ENCODE data around the gene BEGAIN.

Gene BEGAIN

GRCh38 chr14:100581228-100582145, 5.7 kb downstream of the BEGAIN start:
- no peak for DNase-seq

GRCh38 chr14:100580316-100581227, 6.6 kb downstream of the BEGAIN start:
- no peak for DNase-seq

DNA sequence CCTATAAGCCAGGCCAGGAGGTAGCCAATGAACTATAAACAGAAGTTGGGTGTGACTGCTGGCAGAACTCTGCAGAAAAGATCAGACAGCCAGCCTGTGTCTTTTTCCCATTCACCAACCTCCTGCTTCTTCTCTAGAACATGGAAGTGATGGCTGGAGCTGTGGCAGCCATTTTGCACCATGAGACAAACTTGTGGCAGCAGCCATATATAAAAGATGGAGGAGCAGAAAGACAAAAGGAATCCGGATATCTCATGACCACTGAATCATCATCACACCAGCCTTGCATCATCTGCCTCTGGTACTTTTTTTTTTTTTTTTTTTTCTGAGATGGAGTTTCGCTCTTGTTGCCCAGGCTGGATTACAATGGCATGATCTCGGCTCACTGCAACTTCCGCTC, 8.7 kb downstream of the BEGAIN start:
- no peak for DNase-seq

- no peak for DNase-seq
Observed at GRCh38 chr14:100577986-100578431, 9.2 kb downstream of the BEGAIN start.

GRCh38 chr14:100577321-100577985, 9.8 kb downstream of the BEGAIN start:
- DNase-seq: no peak

DNA sequence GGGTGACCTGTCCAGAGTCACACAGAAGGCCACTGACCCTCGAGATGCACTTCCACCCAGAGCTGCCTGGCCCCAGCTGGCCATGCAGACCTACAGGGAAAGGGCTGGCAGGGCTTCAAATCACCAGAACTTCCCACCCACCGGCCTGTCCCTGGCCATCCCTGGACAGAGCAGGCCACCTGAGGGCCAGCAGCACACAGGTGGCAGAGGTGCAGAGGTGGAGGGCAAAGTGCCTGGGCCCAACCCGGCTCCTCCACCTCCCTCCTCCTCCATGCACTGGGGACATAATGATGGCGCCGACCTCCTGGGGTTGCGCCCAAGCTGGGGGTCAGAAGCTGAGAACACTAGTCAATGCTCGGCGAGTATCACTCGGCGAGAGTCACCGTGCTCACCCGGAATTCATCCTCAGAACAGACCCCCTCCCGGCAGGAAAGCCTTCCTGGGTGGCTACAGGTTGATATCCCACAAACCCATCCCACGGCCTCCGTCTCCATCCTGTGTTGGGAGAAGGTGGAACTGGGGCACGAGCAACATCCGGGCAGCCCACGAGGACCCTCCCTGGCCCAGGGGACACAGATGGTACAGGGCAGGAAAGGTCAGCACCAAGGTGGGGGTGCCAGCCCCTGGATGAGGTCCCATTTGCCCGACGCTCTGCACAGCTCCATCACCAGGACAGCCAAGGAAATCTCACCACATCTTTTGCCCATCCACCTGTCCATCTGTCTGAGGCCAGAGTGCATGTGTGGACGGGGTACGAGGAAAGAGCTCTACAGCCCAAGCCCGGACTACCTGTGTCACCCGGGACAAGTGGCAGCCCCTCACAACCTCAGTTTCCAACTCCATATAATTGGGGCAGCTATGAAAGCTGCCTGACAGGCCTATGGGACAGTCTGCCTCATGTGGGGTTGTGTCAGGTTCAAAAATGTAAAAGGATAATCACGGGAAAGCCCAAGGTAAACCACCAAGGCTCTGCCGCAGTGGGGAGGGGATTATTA, 10.8 kb downstream of the BEGAIN start:
- no peak for DNase-seq

DNA sequence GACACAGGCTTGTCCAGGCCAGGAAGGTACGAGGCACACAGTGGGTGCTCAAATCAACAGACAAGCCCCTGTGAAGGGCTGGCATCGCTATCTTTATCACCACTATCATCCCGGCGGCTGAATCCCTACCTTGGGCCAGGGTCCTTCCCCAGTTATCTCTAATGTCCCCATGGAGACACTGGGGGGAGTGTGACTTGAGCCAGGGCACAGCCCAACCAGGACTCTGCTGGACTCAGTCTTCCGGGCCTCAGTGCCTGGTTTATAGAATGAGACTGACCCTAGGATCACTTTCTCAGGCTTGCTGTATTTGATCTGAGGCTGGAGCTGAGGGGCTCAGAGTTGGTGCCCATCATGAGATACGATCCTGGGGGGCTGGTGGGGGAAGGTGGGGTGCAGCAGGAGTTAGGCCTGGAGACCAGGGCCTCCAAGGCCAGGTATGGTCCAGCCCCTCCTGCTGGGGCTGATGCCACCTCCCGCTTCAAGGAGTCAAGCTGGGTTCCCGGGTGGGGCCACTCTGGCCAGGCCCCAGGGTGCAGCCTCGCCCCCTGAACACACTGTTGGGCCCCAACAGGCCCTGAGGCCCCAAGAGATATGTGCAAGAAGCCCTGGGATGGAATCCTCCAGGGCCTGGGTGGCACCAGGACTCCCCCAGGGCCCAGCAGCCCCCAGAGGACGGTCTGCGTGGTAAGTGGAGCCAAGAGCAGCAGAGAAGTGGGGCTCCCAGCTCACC, 11.8 kb downstream of the BEGAIN start:
- no peak for DNase-seq

DNA sequence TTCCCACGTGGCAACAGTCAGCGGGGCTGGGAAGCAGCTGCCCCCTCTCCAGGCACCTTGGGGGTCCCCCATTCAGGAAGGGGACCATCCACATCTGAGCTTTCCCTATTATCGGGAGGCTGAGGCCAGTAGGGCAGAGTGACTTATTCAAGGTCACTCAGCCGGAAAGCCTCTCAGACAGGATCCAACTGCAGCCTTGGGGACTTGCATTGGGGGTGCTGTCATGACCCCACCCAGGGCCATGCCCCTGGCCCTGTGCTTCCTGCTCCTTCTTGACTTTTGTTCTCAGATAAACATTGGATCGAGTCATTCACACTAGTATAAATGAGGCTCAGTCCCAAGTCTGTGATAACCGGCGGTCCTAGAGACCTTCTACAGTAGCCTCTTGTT, 12.6 kb downstream of the BEGAIN start:
- no peak for DNase-seq

DNA sequence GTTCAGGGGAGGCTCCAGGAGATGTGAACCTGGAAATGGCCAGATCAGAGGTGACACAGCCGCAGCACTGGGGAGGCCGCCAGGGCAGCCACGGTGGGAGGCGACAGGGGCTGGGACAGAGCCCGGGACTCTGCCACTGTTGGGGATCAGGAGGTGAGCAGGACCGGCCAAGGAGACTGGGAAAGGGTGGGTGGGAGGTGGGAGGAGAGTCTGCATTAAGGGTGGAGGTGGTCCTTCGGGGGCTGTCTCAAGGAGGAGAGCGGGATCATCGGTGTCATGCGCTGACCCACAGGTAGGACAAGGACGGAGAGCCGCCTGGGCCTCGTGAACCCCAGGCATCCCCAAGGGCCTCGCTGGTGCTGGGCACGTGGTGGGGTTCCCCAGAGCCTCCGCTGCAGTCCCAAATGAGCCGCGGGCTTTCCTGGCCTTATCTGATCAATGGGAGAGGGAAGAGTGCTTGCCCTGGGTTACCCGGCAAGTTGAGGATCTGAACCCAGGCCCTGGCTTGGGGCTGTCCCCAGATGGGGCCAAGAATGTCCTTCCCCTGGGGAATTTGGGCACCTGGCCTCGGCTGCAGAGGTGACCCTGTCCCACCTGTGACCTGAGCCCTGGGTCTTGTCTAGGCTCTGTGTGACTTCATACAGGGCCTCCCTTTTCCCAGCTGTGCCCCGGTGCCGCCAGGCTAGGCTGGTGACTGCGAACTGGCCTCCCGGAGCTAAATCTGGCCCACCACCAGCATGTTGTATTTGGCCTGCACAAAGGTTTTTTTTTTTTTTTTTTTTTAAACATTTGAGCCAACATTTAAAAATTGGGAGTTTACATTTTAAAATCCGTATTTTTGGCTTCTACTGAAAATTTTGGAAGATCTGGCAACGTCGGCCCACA, 13.2 kb downstream of the BEGAIN start:
- no peak for DNase-seq

DNA sequence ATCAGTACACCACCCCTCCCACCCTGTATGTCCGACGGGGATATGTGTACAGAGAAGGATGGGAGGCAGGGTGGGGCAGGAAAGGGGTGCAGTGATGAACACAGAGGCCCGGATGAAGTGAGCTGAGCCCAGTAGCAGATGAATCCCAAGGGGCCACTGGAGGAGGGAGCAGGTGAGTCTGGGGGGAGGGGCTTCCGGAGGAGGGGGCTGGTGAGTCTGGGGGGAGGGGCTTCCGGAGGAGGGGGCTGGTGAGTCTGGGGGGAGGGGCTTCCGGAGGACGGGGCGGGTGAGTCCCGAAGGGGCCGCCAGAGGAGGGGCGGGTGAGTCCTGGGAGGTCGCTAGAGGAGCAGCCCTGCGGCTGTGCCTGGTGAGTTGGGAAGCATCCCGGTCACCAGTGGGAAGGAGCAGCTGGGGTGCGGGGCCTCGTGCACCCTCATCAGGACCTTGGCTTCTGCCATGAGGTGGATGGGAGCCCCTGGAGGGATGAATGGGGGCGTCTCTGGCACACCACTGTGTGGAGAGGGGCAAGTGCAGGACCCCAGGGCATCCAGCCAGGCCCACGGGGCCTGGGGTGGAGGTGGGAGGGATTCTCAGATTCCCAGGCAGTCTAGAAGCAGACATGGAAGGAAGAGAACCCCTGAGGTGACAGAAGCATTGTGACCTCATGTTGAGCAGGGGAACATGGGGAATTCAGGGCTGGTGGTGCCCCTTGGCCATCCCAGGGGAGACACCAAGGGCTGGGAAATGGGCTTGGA, 14.0 kb downstream of the BEGAIN start:
- no peak for DNase-seq

DNA sequence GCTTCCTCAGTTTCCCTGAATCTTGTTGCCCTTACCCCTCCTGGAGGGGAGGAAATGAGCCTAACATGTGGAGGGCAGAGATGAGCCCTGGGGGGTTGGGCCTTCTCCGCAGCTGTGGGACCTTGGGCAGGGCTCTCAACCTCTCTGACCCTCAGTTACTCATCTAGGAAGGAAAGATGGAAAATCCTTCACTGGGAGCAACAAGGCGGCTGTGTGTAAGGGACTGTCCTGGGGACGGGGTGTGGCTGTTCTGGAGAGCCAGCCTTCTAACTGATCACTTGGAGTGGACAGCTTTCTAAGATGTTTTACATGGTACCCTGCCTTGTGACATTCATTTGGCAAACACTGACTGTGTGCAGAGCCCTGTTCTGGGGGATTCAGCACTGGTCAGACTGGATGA, 14.7 kb downstream of the BEGAIN start:
- no peak for DNase-seq

DNA sequence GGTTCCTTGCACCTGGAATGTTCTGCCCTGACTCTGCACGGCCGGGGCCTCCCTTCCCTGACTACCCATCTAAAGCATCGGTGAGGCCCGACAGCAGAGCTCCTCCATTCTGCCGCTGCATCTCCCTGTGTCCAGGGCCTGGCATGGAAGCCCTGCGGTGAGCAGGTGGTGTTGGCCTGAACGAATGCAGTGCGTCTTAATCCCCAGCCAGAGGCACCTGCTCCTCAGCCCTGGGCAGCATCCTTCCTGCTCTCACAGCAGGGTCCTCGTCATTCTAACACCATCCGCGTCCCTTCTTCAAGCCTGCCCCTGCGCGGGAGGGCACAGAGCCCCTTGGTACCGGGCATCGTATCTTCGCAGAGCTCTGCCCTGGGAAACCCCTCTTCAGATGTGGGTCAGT, 15.4 kb downstream of the BEGAIN start:
- no peak for DNase-seq

DNA sequence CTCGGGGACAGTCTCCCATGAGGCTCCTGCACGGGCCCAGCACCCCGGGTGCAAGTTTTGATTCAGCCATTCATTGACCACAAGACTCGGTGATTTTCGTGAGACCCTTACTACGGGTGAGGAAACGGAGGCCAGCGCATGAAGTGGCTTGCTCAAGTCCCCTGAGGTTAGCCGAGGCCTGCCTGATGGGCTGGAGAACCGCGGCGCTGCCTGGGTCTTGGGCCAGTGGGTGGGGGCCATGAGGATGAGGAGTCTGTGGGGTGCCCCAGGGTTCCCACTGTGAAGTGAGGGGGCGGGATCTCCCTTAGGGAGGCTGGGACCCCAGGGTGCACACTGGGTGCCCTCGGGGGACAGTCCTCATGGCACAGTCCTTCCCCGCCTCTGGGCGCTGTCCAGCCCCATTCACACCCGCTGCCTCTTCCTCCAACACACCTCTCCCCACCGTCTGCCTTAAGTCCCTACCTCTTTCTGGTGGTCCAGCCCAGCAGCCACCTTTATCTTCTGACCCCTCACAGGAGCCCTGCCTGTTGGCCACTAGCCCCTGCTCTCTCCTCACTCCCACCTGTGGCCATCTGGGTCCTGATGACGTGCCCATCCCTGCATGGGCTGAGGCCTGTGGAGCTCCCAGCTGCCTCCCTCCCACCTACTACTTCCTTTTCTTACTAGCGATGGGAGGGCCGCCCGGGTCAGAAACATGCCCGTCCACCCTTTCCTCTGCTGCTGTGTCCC, 16.3 kb downstream of the BEGAIN start:
- no peak for DNase-seq

DNA sequence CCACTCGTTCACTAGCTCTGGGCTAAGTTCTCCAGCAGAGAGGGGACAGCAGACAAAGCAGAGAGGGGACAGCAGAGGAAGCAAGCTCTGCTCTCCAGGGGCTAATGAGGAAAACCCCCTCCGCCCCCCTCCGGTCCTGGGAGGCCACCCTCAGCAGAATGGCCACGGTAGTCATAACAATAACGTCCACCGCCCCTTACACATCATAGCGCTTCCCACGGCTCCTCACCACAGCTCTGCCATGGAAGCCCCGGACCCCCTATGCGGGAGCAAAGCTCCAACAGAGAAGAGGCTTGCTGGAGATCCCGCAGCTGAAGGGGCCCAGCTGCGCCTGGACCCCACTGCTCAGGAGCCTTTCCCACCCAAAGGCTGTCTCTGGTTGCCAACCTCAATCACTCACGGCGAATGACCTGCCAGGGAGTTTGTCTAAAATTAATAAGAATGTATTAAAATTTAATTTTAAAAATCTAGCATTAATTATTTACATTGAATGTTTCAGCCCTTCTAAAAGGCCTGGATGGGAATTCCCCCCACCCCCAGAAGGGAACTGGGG, 17.4 kb downstream of the BEGAIN start:
- no peak for DNase-seq

DNA sequence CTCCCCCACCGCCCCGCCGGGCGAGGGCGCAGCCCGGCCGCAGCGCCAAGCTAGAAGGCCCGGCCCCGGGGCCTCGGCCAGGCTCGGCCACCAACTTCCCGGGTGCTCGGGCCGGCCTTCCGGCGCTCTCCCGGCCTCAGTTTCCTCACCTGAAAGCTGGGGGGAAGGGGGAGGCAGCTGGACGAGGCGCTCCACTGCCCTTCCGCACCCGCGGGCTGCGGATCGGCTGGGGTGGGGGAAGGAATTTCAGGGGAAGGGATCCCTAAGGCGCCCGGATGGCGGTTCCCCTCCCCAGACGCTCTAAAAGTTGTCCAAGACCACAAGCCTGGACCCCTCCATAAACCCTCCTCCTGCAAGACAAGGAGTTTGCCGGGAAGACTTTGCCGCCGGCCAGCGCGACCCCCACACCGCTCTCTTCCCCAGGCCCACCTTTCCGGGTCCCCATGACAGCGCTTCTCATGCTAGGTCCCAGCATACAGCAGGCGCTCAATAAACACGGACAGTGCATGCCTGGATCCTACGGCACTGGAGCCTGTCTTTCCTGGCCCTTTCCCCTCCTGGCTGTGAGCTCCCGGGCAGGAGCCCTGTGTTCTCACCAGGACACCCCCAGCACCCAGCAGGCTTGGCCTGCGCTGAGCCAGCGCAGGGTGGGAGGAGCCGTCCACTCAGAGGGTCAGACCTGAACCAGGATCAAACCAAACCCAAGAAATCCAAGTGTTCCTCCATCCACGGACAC, 18.1 kb downstream of the BEGAIN start:
- DNase-seq: no peak

GRCh38 chr14:100568164-100568997, 18.8 kb downstream of the BEGAIN start:
- DNase-seq: no peak

- no peak for DNase-seq
Observed at GRCh38 chr14:100567877-100568163, 19.4 kb downstream of the BEGAIN start.
